ENCODE measurements around the gene LILRA1. TPM values are rescaled to one million over a fixed set of nuclear protein-coding genes. Genes with fewer than 3 reads are reported as not detected.
"Not testable (repeated sequence)": the region's sequence is repeated elsewhere in the genome, so short reads cannot be mapped to it uniquely, and the experiment has no call there.

LILRA1 gene
- not detected for total RNA-seq

DNA sequence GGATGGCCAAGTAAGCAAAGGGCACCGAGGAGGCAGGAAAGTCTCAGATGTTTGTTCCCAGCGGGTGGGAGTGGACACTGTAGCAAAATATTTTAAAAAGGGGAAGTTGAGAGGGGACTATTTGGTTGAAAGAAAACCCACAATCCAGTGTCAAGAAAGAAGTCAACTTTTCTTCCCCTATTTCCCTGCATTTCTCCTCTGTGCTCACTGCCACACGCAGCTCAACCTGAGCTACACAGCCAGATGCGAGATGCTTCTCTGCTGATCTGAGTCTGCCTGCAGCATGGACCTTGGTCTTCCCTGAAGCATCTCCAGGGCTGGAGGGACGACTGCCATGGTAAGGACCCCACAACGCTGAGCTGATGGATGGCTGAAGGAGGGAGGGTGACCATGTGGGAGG lies at the start of gene LILRA1:
LILRA1 (plus strand) TSS at position 188 of the 400 bp plus-strand sequence. CDS start 613 bp downstream, outside the sequence.
- H3K27ac Mint-ChIP-seq, H3K4me1 Mint-ChIP-seq, DNase-seq, H3K4me3 Mint-ChIP-seq, H3K36me3 Mint-ChIP-seq, H3K9me3 Mint-ChIP-seq: not testable (repeated sequence)
- H3K27me3 Mint-ChIP-seq: peaks cover 33% of the 10 kb centered on the region

DNA sequence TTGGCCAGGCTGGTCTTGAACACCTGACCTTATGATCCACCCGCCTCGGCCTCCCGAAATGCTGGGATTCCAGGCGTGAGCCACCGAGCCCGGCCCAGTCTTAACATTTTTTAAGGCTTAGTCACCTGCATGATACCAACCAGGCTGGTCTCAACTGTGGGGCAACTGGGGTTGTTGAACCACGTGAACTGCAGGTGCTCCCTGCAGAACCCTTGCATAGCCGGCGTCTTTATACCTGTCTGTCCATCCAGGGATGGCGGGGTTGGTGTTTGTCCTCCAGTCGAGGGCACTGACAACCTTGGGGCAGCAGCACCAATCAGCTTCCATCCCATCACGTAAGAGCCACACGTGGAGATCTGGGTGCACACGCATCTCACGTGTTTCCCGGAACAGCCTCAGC lies 44.6 kb upstream of the LILRA1 start:
- no peak overlapping the region for H3K4me3 Mint-ChIP-seq
- no peak overlapping the region for H3K27ac Mint-ChIP-seq

DNA sequence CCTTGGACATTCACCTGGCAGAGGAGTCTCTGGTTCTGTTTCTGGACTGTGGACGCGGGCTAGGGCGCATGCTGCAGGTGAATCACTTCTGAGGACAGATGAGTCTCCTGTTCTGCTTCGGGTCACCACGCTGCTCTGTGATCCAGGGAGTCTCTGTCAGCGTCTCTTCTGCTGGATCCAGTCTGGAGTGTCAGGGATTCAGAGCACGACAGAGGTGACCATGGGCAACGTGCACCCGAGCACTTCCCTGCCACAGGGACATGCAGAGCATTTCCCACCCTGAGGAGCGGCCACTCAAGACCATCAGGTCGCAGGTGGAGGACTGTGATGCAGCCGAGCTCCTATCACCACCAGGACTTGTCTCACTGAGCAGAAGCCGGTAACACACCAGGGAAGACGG lies 44.2 kb upstream of the LILRA1 start:
- DNase-seq: no peak
- Mint-ChIP-seq H3K4me1 (peaks cover 5% of the 10 kb centered on the region), H3K4me3 (no peak overlapping the region), H3K27me3 (peaks cover 31% of the 10 kb centered on the region), H3K9me3 (peaks cover 1% of the 10 kb centered on the region), H3K27ac (no peak overlapping the region), H3K36me3 (no peaks in the 10 kb centered on the region)

More for the DNA sequence above, 44.6 kb upstream of the LILRA1 start:
- peaks cover 27% of the 10 kb centered on the region for H3K27me3 Mint-ChIP-seq
- peaks cover 1% of the 10 kb centered on the region for H3K9me3 Mint-ChIP-seq
- H3K36me3 Mint-ChIP-seq: no peaks in the 10 kb centered on the region
- peaks cover 5% of the 10 kb centered on the region for H3K4me1 Mint-ChIP-seq
- no peak for DNase-seq

DNA sequence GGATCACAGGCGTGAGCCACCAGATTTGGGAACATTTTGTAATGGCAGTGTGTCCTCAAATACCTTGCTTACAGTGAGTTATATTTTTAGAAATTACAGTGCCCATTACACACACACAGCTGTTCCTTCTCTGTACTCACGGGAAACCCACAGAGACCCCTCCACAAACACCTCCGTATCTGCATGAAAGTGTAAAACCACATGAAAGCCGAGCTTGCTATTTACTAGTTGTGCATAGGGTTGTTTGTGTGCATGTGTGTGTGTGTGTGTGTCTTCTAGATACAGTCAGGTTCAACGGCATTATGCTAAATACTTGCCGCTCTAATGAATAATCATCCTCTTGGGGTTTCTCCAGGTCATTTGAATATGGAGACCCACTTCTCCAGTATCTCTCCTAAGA lies 42.1 kb upstream of the LILRA1 start:
- Mint-ChIP-seq H3K27me3 (peaks cover 38% of the 10 kb centered on the region), H3K27ac (no peak overlapping the region), H3K4me3 (no peak overlapping the region), H3K9me3 (peaks cover 1% of the 10 kb centered on the region), H3K36me3 (no peaks in the 10 kb centered on the region), H3K4me1 (peaks cover 5% of the 10 kb centered on the region)
- DNase-seq: no peak

DNA sequence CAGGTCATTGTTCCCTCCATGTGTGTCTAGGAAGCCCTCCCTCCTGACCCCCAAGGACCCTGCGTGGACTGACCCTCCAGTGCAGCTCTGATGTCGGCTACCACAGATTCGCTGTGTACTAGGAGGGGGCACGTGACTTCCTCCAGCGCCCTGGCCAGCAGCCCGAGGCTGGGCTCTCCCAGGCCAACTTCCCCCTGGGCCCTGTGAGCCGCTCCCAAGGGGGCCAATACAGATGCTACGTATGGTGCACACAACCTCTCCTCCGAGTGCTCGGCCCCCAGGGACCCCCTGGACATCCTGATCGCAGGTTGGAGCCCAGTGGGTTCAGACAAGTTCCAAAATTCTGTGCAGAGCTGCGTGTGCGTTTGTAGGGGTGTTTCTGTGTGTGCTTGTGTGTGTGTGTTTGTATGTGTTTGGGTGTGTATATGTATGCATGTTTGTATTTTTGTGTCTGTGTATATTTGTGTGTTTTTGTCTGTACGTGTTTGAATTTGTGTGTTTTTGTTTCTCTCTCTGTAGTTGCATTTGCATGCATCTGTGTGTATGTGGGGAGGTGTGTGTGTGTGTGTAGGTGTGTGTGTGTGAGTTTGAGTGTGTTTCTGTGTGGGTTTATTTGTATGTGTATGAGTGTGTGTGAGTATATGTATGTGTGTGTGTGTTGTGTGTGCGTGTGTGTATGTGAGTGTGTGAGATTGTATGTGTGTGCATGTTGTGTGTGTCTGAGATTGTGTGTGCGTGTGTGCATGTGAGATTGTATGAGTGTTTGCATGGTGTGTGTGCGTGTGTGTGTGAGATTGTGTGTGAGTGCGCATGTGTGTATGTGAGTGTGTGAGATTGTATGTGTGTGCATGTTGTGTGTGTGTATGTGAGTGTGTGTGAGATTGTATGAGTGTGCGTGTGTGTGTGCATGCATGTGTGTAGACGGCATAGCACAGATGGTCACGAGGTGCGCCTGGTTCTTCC lies 41.2 kb upstream of the LILRA1 start:
- peaks cover 38% of the 10 kb centered on the region for H3K27me3 Mint-ChIP-seq
- H3K9me3 Mint-ChIP-seq: peaks cover 1% of the 10 kb centered on the region
- DNase-seq: no peak

DNA sequence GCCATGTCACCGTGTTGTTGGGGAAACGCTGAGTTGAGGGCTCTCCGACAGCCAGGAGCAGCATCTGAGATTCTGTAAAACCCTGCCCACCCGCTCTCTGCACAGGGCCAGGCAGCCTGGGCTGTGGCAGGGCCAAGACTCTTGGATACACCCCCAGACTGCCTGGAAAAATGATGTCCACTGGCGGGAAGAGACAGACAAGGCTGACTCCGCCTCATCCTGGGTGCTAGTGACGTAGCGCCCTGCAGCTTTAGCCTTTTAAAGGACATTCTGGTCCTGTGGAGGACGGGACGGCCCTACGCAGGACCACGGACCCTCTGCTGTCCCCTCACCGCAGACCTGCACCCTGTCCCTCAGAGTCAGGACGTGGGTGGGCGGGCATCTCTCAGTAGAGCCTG lies 40.5 kb upstream of the LILRA1 start:
- H3K27me3 Mint-ChIP-seq: peaks cover 38% of the 10 kb centered on the region
- DNase-seq: no peak
- peaks cover 1% of the 10 kb centered on the region for H3K9me3 Mint-ChIP-seq
- no peak overlapping the region for H3K27ac Mint-ChIP-seq
- H3K4me1 Mint-ChIP-seq: peaks cover 5% of the 10 kb centered on the region
- no peaks in the 10 kb centered on the region for H3K36me3 Mint-ChIP-seq
- H3K4me3 Mint-ChIP-seq: no peak overlapping the region

More for the DNA sequence above, 41.2 kb upstream of the LILRA1 start:
- Mint-ChIP-seq H3K4me1 (peaks cover 5% of the 10 kb centered on the region), H3K4me3 (no peak overlapping the region), H3K27ac (no peak overlapping the region), H3K36me3 (no peaks in the 10 kb centered on the region)

DNA sequence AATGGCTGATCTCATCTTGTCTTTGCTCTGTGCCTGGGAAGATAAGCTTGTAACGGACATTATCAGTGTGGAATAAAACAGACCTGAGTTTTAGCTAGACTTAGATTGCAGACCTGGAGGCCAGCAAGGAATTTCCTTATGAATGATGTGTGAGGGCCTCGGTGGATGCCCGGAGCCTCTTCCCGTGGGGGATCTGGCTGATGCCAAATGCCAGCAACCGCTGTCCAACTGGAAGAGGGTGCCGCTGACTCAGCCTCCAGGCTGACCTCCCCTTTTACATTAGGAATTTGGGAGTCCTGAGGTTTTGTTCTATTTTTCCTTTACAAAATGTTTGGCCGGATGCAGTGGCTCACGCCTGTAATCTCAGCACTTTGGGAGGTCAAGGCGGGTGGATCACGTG lies 39.4 kb upstream of the LILRA1 start:
- no peak for DNase-seq
- Mint-ChIP-seq H3K36me3 (no peaks in the 10 kb centered on the region), H3K9me3 (peaks cover 1% of the 10 kb centered on the region), H3K27me3 (peaks cover 47% of the 10 kb centered on the region), H3K27ac (no peak overlapping the region), H3K4me1 (peaks cover 5% of the 10 kb centered on the region), H3K4me3 (no peak overlapping the region)

DNA sequence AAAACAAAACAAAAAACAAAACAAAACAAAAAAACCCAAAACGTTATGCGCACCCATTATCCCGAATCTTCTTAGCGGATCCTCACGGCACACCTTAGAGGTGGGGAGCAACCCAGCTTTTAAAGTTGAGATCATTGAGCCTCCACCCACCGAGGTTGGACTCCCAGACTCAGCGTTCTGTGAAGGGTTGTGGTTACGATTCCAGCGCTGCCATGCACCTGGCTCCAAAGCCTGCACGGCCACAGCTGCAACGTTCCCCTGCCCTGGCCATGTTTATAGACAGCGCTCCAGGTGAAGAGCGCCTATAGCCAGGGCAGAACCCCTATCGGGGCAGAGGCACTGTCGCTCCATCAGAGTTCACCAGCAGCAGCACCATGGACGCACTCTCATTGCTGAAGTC lies 38.5 kb upstream of the LILRA1 start:
- H3K27ac Mint-ChIP-seq: no peak overlapping the region
- no peak overlapping the region for H3K4me3 Mint-ChIP-seq
- H3K27me3 Mint-ChIP-seq: peaks cover 46% of the 10 kb centered on the region
- H3K9me3 Mint-ChIP-seq: peaks cover 1% of the 10 kb centered on the region
- H3K4me1 Mint-ChIP-seq: peaks cover 5% of the 10 kb centered on the region
- H3K36me3 Mint-ChIP-seq: no peaks in the 10 kb centered on the region
- DNase-seq: no peak

DNA sequence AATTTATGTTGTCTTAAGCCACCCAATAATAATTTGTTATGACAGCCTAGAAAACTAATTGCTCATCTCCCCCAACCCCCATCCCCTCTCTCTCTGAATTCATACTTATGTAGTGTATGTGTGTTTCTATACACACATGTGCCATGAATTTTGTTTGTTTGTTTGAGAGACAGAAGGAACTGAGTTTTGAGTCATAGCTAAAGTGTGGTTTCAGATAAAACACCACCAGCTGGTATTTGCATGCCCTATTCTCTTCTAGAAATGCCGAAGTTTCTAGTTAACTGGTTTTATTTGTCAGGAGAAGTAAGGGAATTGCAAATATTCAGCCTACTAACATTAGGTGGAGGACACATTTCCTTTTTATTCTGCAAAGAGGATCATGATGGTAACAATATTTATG lies 37.2 kb upstream of the LILRA1 start:
- H3K4me1 Mint-ChIP-seq: peaks cover 4% of the 10 kb centered on the region
- H3K4me3 Mint-ChIP-seq: no peak overlapping the region
- no peak overlapping the region for H3K27ac Mint-ChIP-seq
- DNase-seq: no peak
- peaks cover 37% of the 10 kb centered on the region for H3K27me3 Mint-ChIP-seq
- peaks cover 1% of the 10 kb centered on the region for H3K9me3 Mint-ChIP-seq
- H3K36me3 Mint-ChIP-seq: no peaks in the 10 kb centered on the region

DNA sequence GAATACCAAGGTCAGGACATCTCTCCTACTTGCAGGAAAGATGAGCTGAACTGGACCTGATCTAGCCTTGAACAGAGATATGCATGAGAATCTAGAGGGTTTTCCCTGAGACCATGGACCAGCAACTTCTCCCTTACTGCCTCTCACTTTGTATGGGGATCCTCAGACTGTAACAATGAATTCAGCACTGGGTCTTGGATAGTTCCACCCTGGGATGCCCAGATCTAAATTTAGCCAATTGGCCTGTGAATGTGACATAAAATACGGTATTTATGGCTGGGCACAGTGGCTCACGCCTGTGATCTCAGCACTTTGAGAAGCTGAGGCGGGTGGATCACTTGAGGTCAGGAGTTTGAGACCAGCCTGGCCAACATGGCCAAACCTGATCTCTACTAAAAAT lies 35.1 kb upstream of the LILRA1 start:
- Mint-ChIP-seq H3K27ac (no peak overlapping the region), H3K36me3 (no peaks in the 10 kb centered on the region), H3K4me3 (no peak overlapping the region), H3K4me1 (no peaks in the 10 kb centered on the region), H3K9me3 (no peaks in the 10 kb centered on the region), H3K27me3 (peaks cover 31% of the 10 kb centered on the region)
- no peak for DNase-seq

DNA sequence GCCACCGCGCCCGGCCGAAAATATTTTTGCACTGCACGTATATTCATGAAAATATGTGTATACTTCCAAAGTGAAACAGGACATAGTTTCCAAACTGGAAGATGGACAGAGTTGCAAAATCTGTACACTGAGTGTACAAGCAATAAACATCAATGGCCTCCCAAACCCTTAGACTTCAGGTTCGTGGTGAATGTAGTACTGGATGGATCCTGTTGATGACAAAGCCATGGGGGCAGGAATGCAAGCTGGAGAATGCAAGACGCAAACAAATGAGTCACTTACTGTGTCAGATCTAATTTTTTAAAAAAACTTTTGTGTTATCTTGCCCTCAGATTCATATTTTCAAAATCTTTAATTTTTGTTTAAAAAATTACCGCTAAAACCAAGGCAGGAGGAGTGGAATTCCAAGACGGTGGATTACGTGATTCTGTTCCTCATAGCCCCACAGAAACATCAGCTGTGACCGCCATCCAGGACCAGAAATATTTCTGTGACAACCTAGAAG lies 32.5 kb upstream of the LILRA1 start:
- no peaks in the 10 kb centered on the region for H3K9me3 Mint-ChIP-seq
- DNase-seq: no peak
- no peaks in the 10 kb centered on the region for H3K36me3 Mint-ChIP-seq
- peaks cover 21% of the 10 kb centered on the region for H3K27me3 Mint-ChIP-seq
- no peak overlapping the region for H3K27ac Mint-ChIP-seq
- no peak overlapping the region for H3K4me3 Mint-ChIP-seq
- no peaks in the 10 kb centered on the region for H3K4me1 Mint-ChIP-seq

DNA sequence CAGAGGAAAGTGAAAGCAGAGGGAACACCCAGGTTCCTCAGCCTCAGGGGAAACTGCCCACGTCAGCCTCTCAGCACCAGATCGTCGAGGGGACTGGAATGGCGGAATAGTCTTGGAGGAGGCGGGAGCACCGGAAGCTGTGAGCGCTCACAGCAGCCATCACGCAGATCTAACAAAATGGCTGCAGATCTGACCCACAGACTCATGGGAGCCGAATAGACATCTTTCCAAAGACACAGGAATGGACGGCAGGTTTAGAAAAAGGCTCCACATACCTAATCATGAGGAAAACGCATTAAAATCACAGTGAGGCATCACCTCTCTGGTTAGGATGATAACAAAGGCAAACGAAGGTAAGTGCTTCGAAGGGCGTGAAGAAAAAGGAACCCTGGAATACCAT lies 31.6 kb upstream of the LILRA1 start:
- H3K4me1 Mint-ChIP-seq: no peaks in the 10 kb centered on the region
- no peak overlapping the region for H3K27ac Mint-ChIP-seq
- DNase-seq: no peak
- peaks cover 27% of the 10 kb centered on the region for H3K27me3 Mint-ChIP-seq
- no peaks in the 10 kb centered on the region for H3K36me3 Mint-ChIP-seq
- H3K4me3 Mint-ChIP-seq: no peak overlapping the region
- no peaks in the 10 kb centered on the region for H3K9me3 Mint-ChIP-seq

DNA sequence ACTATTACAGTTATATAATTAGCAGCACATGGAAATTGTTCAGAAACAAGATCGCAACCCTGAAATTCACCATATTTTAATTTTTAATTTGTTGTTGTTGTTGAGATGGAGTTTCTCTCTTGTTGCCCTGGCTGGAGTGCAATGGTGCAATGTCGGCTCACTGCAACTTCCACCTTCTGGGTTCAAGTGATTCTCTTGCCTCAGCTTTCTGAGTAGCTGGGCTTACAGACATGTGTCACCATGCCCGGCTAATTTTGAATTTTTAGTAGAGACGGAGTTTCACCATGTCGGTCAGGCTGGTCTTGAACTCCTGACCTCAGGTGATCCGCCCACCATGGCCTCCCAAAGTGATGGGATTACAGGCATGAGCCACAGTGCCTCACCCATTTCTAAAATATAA lies 30.2 kb upstream of the LILRA1 start:
- not testable (repeated sequence) for H3K4me1 Mint-ChIP-seq, H3K36me3 Mint-ChIP-seq

DNA sequence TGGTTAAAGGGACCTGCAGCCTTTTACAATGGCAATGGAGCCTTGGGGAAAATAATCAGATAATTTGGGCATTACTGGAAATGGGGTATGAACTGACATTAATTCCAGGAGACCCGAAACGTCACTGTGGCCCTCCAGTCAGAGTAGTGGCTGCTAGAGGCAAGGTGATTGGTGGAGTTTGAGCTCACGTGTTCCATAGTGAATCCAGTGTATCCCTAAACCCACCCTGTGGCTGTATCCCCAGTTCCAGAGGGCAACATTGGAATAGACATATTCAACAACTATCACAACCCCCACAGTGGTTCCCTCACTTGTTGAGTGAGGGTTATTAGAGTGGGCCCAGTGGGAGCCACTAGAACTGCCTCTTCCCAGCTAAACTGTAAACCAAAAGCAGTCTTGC lies 23.1 kb upstream of the LILRA1 start:
- no peak overlapping the region for H3K27ac Mint-ChIP-seq
- H3K9me3 Mint-ChIP-seq: no peaks in the 10 kb centered on the region
- peaks cover 5% of the 10 kb centered on the region for H3K4me1 Mint-ChIP-seq
- H3K4me3 Mint-ChIP-seq: no peak overlapping the region
- DNase-seq: no peak
- peaks cover 65% of the 10 kb centered on the region for H3K27me3 Mint-ChIP-seq
- H3K36me3 Mint-ChIP-seq: no peaks in the 10 kb centered on the region

More for the DNA sequence above, 30.2 kb upstream of the LILRA1 start:
- H3K9me3 Mint-ChIP-seq, H3K4me3 Mint-ChIP-seq, DNase-seq, H3K27ac Mint-ChIP-seq: not testable (repeated sequence)
- peaks cover 27% of the 10 kb centered on the region for H3K27me3 Mint-ChIP-seq

DNA sequence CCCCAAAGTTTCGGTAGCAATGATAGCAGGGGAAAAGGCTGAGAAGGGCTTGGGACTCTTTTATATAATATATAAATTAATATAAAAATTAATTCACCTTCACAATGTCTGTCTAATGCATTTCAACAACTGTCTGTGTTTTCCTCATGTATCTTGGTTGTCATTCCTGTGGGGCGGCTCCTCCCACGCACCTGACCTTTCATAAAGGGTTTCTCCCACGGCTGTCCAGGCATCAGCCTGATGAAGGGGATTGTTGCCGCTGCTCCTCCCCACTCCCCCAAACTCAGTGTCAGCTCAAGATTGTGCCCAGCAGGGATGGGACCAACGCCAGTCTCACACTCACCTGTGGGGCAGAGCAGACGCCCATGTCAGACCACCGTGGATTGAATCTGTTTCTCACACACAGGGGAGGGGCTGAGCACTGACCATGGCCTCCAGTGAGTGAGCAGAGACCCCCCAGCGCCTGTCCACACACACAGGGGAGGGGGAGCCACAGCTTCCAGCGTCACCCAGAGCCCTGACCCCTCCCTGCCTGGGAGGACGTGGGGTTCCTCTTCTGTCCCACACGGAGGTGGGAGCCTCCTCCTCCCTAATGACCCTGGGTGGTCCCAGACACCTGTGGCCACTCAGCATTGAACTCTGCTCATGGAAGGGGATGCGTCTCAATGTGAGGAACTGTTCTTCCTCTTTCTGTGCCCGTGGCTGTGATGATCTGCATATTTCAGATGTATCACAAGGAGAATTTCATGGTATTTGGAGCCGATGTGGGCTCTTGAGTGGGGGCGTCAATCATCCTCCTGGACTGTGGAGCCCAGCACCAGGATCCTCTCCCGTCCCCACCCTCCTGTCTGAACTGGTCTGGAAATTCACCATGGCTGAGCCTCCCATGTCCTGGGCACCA lies 21.5 kb upstream of the LILRA1 start:
- H3K36me3 Mint-ChIP-seq, H3K4me1 Mint-ChIP-seq, H3K9me3 Mint-ChIP-seq: not testable (repeated sequence)

More for the DNA sequence above, 21.5 kb upstream of the LILRA1 start:
- peaks cover 54% of the 10 kb centered on the region for H3K27me3 Mint-ChIP-seq
- not testable (repeated sequence) for DNase-seq, H3K27ac Mint-ChIP-seq, H3K4me3 Mint-ChIP-seq
